ENCODE results near the gene CRTAP.

DNA sequence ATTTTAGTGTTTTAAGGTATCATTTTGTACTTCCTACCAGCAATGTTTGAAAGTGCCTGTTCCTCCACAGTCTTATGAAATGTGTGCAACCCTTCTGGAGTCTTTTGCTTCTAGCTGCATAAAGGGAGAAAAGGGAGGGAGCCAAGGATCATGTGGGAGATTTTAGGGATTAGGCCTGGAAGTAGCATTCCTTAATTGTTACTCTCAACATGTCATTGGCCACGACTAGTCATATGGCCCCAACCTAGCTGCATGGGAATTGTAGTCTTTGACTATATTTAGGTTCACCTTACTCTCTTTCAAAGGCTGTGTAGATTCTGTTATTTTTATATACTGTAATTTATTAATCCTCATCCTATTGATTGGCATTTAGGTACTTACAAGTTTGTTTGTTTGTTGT, 14.9 kb downstream of the CRTAP start:
- TF ChIP-seq CTCF (conservative IDR thresholded peaks at IDR 0.05; ENCODE audit: low read depth, low read length): no peak
- TF ChIP-seq EZH2 (IDR thresholded peaks at IDR 0.05; ENCODE audit: low read length, unreplicated experiment): no peak
- no peak for TF ChIP-seq EZH2phosphoT487 (IDR thresholded peaks at IDR 0.05; ENCODE audit: borderline replicate concordance, low read length)
